A549 (cell line): ENCODE results near the gene CCDC154. TPM values are rescaled to one million over a fixed set of nuclear protein-coding genes. Genes with fewer than 3 reads are reported as not detected.
A peak's percentile ranks its signal among the peaks of the same experiment; 100 is the strongest.

ENCODE experiments used
- ATAC-seq, 2 experiments: fragments of 200-7000 bp in 1 of 2; fragments of >200 bp in 1 of 2; cut with Nextera tagmentation in 1 of 2; cut with Tn5 transposase in 1 of 2; 3 replicates each; pipeline versions ENCODE4 v1.8.0 to v1.9.1; 2018 to 2020; ENCODE audit warnings: mild to moderate bottlenecking in 1 of 2, moderate library complexity in 1 of 2
- CTCF ChIA-PET: fragments of 300-600 bp; sonication (Branson Sonifier 250); formaldehyde crosslinking; extraction: SDS; loops from one replicate; lab custom pipeline; 2021; ENCODE audit warnings: antibody characterized with exemption, inconsistent platforms; lab: Yijun Ruan, JAX
- POLR2A ChIA-PET: fragments of 350-600 bp; formaldehyde crosslinking; extraction: SDS; loops from one replicate; lab custom pipeline; 2021; ENCODE audit warnings: antibody characterized with exemption, inconsistent platforms; lab: Yijun Ruan, JAX
- DNase-seq, 2 experiments: peaks; one replicate each; pipeline versions ENCODE4 v3.0.0 to v3.0.0-alpha.2; 2011 to 2016; ENCODE audit warnings: low read depth in 1 of 2, low spot score in 1 of 2
- FAIRE-seq: peaks from 2 replicates; lab custom pipeline; 2011; peaks lifted over from hg19 to GRCh38; lab: Jason Lieb, UNC
- H3K27ac ChIP-seq, 2 experiments: fragments of >200 bp; sonication (Bioruptor Twin); formaldehyde crosslinking; 3 replicates each; pipeline ENCODE4 v1.5.1; 2016 to 2017
- H3K4me1 ChIP-seq: fragments of >200 bp; sonication (Bioruptor Twin); formaldehyde crosslinking; 3 replicates; pipeline ENCODE4 v1.6.1; 2016
- H3K4me2 ChIP-seq: fragments of >200 bp; sonication (Bioruptor Twin); formaldehyde crosslinking; 3 replicates; pipeline ENCODE4 v1.6.1; 2016
- H3K4me3 ChIP-seq: fragments of >200 bp; sonication (Bioruptor Twin); formaldehyde crosslinking; 3 replicates; pipeline ENCODE4 v1.5.1; 2016
- H3K9me3 ChIP-seq: fragments of >200 bp; sonication (Bioruptor Twin); formaldehyde crosslinking; 3 replicates; pipeline ENCODE4 v1.6.1; 2016
- FOXS1 ChIP-seq: fragments of 250-450 bp; sonication (Bioruptor Pico); IDR thresholded peaks from 2 replicates; pipeline ENCODE4 v1.5.0; 2020; ENCODE audit warnings: mild to moderate bottlenecking, moderate library complexity
- HMGXB4 ChIP-seq: fragments of 250-450 bp; sonication (Bioruptor Pico); IDR thresholded peaks from 2 replicates; pipeline ENCODE4 v1.5.0; 2021; ENCODE audit warnings: mild to moderate bottlenecking, moderate library complexity, borderline replicate concordance
- JUN ChIP-seq, 2 experiments: fragments of >200 bp; sonication (Bioruptor Twin); formaldehyde crosslinking; IDR thresholded peaks; 2 replicates in 1 of 2; 3 replicates in 1 of 2; pipeline ENCODE4 v1.6.1; 2016 to 2017
- KDM1A ChIP-seq: fragments of 200-600 bp; sonication (generic); IDR thresholded peaks from 2 replicates; pipeline ENCODE4 v1.6.1; 2016; ENCODE audit warnings: low read depth, mild to moderate bottlenecking
- NFE2L2 ChIP-seq: fragments of 150-350 bp; conservative IDR thresholded peaks from 2 replicates; pipeline ENCODE4 v1.6.1; 2014; ENCODE audit warnings: low read length
- NPAS2 ChIP-seq: fragments of 250-450 bp; sonication (Bioruptor Pico); IDR thresholded peaks from 2 replicates; pipeline ENCODE4 v1.8.0; 2022; ENCODE audit warnings: mild to moderate bottlenecking, moderate library complexity, borderline replicate concordance
- NR3C1 ChIP-seq: fragments of >200 bp; sonication (Bioruptor Twin); formaldehyde crosslinking; IDR thresholded peaks from 3 replicates; pipeline ENCODE4 v1.6.1; 2017
- POLR2A ChIP-seq: IDR thresholded peaks from 2 replicates; pipeline ENCODE4 v1.6.1; 2012; ENCODE audit warnings: mild to moderate bottlenecking, low read length
- RAD21 ChIP-seq, 2 experiments: fragments of >200 bp in 1 of 2; sonication (Bioruptor Twin) in 1 of 2; formaldehyde crosslinking in 1 of 2; IDR thresholded peaks in 1 of 2; conservative IDR thresholded peaks in 1 of 2; 2 replicates in 1 of 2; 3 replicates in 1 of 2; pipeline ENCODE4 v1.6.1; 2012 to 2018; ENCODE audit warnings: inconsistent platforms in 1 of 2
- SMC3 ChIP-seq: fragments of >200 bp; sonication (Bioruptor Twin); formaldehyde crosslinking; IDR thresholded peaks from 3 replicates; pipeline ENCODE4 v1.6.1; 2018; ENCODE audit warnings: inconsistent platforms
- TFCP2L1 ChIP-seq: fragments of 250-450 bp; sonication (Bioruptor Pico); IDR thresholded peaks from 2 replicates; pipeline ENCODE4 v1.5.0; 2021; ENCODE audit warnings: mild to moderate bottlenecking
- TP53 ChIP-seq: fragments of 250-450 bp; sonication (Bioruptor Pico); IDR thresholded peaks from 2 replicates; pipeline ENCODE4 v1.5.0; 2021; ENCODE audit warnings: mild to moderate bottlenecking, moderate library complexity
- WGBS: methylation state at CpG from one replicate; pipeline ENCODE4 v1.1.6; 2017; ENCODE audit errors: missing lambda C conversion rate; 5-methylcytosine and 5-hydroxymethylcytosine counted together
- polyA plus RNA-seq, 4 experiments: library from polyadenylated mRNA; depleted of rRNA in 3 of 4; stranded (reverse); fragments of >200 nt; fragmentation: RNase III in 1 of 4; extraction: RNeasy Plus Mini Kit Qiagen cat#74134 plus additional on column Dnase treatment in 1 of 4; gene quantifications; 2 replicates in 3 of 4; 3 replicates in 1 of 4; pipeline ENCODE4 v1.2.3, GENCODE V29; 2011 to 2017
- TF ChIP-seq, protein P1 (sequence below): fragments of 450-650 bp; IDR thresholded peaks from 2 replicates; pipeline ENCODE4 v1.6.1; 2014; ENCODE audit warnings: antibody characterized with exemption
- TF ChIP-seq, protein P2 (sequence below): IDR thresholded peaks from 2 replicates; pipeline ENCODE4 v1.6.1; 2012
- TF ChIP-seq, protein P3 (sequence below): IDR thresholded peaks from 2 replicates; pipeline ENCODE4 v1.6.1; 2012
- TF ChIP-seq, protein P4 (sequence below): fragments of >200 bp; sonication (Bioruptor Twin); formaldehyde crosslinking; IDR thresholded peaks from 3 replicates; pipeline ENCODE4 v1.5.1; 2016

The CCDC154 gene
- polyA plus RNA-seq, 2 of the 4 experiments (the other 2 are of a cell fraction) = 0.16 to 0.74 TPM

GRCh38 chr16:1416521-1416941, 27.8 kb downstream of the CCDC154 start:
- Histone ChIP-seq H3K4me2 (peak overlapping the region; percentile 19; the same call in 2 of the 3 replicates), H3K9me3 (no peaks in the 10 kb centered on the region), H3K4me3 (no peak overlapping the region), H3K27ac (peak overlapping the region in 1 of 2 experiments; percentile 13; a peak in 2 of 6 replicates), H3K4me1 (peaks cover 27% of the 10 kb centered on the region; the same call in 2 of the 3 replicates)
- POLR2A ChIA-PET = interaction anchor here (1.6 kb wide), 1 partner anchor 37 kb away, joined by 5 read pairs; no protein-coding TSS in a partner anchor
- TF ChIP-seq, protein P1, sequence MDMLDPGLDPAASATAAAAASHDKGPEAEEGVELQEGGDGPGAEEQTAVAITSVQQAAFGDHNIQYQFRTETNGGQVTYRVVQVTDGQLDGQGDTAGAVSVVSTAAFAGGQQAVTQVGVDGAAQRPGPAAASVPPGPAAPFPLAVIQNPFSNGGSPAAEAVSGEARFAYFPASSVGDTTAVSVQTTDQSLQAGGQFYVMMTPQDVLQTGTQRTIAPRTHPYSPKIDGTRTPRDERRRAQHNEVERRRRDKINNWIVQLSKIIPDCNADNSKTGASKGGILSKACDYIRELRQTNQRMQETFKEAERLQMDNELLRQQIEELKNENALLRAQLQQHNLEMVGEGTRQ = no peak
- peak in 1 of 2 experiments; percentile 45 for DNase-seq
- CTCF ChIA-PET = interaction anchor here (0.6 to 2.4 kb wide), 4 partner anchors 8 to 311 kb away, joined by 3 to 11 read pairs (median 4); no protein-coding TSS in a partner anchor
- FAIRE-seq = no peak
- ATAC-seq = no peak
- 54% methylated on average over 3 of the region's 3 CpGs for WGBS

DNA sequence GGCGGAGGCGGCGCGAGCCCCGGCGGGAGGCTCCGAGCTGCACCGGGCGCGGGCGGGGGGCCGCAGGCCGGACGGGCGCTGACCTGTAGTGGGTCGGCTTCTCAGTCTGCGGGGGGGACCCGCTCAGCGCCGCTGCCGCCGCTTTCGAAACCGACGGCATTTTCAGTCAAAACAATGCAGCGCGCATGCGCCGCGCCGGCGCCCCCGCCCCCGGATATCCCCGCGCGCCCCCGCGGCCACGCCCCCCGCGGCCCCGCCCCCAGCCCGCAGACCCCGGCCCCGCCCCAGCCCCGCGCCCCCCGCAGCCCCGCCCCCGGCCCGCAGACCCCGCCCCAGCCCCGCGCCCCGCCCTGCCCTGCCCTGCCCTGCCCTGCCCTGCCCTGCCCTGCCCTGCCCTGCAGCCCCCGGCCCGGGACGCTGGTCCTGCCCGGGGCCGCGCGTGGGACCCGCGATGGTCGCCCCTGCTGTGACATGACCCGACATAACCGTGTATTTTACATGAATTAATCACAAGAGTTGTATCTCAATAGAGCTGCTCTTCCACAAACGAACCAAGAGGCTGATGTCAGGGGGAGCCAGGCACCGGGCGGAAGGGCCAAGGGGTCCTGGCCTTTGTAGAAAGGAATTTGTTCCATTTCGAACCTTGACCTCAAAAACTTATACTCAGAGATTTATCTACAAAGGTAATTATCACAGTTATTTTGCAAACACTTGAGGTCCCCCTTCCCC, 29.7 kb downstream of the CCDC154 start, which contains the start of gene UNKL:
UNKL (minus strand) TSS at position 173 of the 729 bp plus-strand sequence; CDS start at position 160, 13 bp downstream.
- peak in 1 of 2 experiments; percentile 55 for DNase-seq
- no peak for TF ChIP-seq TFCP2L1
- TF ChIP-seq NPAS2 = no peak
- peak in 1 of 2 experiments; percentile 37; a peak in 1 of 5 replicates for TF ChIP-seq JUN (IDR thresholded peaks at IDR 0.05)
- TF ChIP-seq, protein P1 = no peak
- H3K4me1 ChIP-seq = peaks cover 27% of the 10 kb centered on the region; the same call in 2 of the 3 replicates
- peak within 1 kb of the TSS; percentile 95 for H3K4me2 ChIP-seq
- ChIA-PET CTCF (no interaction called here), POLR2A (no interaction called here)
- peak; percentile 72 to 75 for ATAC-seq
- FAIRE-seq = no peak
- 15% methylated on average over 6 of the region's 72 CpGs for WGBS
- peak within 1 kb of the TSS; percentile 83 to 91 for H3K27ac ChIP-seq
- peak within 1 kb of the TSS; percentile 89 for H3K4me3 ChIP-seq
- H3K9me3 ChIP-seq = no peaks in the 10 kb centered on the region

DNA sequence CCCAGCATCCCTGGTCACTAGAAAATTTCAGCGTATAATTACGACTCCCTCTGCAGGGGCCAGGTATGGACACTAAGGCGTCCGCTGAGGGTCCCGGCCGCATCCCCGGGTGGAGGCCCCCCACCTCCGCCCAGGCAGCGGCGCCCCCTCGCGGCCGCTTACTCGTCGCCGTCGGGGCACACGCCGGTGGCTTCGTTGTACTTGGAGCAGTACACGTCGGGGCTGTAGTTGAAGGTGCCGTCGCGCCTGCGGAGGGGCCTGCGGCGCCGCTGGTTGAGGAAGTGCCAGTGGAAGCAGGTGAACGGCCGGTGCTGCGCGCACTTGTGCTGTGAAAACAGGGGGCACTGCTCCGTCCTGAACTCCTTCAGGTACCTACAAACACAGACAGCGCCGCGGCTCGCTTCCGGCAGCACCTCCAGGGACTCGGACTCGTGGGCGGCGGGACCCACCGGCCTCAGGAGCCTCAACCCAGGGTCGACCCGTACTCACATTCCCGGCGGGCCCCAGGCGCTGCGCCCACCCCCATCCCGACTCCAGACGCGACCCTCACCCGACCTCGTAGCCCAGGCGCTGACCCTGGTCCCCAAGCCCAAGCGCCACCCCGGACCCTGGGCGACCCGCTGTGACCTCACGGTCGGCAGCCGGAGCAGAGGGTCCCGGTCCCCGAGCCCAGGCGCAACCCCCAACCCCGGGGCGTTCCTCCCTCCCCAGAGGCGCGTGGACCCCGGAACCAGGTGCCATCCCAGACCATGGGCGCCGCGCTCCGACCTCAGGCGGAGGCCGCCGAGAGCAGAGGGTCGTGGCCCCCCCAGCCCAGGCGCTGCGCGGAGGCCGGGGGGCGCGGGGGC, 30.4 kb downstream of the CCDC154 start:
- Histone ChIP-seq H3K4me1 (peaks cover 22% of the 10 kb centered on the region; the same call in 2 of the 3 replicates), H3K9me3 (no peaks in the 10 kb centered on the region), H3K4me2 (peak overlapping the region; percentile 95), H3K4me3 (peak overlapping the region; percentile 89), H3K27ac (peak overlapping the region; percentile 83 to 91)
- CTCF ChIA-PET = interaction anchor here (0.9 to 3.2 kb wide), 3 partner anchors 12 to 51 kb away, joined by 3 to 19 read pairs (median 4); no protein-coding TSS in a partner anchor
- ATAC-seq (peak; percentile 74 to 75), DNase-seq (peak; percentile 61 to 79), FAIRE-seq (no peak)
- POLR2A ChIA-PET = no interaction called here
- WGBS = 13% methylated on average over 33 of the region's 85 CpGs
- TF ChIP-seq, protein P2, sequence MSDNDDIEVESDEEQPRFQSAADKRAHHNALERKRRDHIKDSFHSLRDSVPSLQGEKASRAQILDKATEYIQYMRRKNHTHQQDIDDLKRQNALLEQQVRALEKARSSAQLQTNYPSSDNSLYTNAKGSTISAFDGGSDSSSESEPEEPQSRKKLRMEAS = 0 out of 2 replicates have a peak, but pooled peaks have one; percentile 39
- TF ChIP-seq NR3C1 (no peak), NFE2L2 (no peak), POLR2A (no peak), KDM1A (peak; percentile 51; the same call in 1 of the 2 replicates), RAD21 (conservative IDR thresholded peaks at IDR 0.05 in 1 of 2, IDR thresholded peaks at IDR 0.05 in 1 of 2) (peak; percentile 39 to 62), FOXS1 (CRISPR knock-in tag) (no peak), HMGXB4 (CRISPR knock-in tag) (peak; percentile 66; the same call in 1 of the 2 replicates), SMC3 (peak; percentile 61), TP53 (CRISPR knock-in tag) (no peak)
- TF ChIP-seq, protein P3, sequence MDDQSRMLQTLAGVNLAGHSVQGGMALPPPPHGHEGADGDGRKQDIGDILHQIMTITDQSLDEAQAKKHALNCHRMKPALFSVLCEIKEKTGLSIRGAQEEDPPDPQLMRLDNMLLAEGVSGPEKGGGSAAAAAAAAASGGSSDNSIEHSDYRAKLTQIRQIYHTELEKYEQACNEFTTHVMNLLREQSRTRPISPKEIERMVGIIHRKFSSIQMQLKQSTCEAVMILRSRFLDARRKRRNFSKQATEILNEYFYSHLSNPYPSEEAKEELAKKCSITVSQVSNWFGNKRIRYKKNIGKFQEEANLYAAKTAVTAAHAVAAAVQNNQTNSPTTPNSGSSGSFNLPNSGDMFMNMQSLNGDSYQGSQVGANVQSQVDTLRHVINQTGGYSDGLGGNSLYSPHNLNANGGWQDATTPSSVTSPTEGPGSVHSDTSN = no peak
- TF ChIP-seq, protein P4, sequence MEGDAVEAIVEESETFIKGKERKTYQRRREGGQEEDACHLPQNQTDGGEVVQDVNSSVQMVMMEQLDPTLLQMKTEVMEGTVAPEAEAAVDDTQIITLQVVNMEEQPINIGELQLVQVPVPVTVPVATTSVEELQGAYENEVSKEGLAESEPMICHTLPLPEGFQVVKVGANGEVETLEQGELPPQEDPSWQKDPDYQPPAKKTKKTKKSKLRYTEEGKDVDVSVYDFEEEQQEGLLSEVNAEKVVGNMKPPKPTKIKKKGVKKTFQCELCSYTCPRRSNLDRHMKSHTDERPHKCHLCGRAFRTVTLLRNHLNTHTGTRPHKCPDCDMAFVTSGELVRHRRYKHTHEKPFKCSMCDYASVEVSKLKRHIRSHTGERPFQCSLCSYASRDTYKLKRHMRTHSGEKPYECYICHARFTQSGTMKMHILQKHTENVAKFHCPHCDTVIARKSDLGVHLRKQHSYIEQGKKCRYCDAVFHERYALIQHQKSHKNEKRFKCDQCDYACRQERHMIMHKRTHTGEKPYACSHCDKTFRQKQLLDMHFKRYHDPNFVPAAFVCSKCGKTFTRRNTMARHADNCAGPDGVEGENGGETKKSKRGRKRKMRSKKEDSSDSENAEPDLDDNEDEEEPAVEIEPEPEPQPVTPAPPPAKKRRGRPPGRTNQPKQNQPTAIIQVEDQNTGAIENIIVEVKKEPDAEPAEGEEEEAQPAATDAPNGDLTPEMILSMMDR = peak; percentile 78
